ENCODE data around the gene POLR2L. TPM values are rescaled to one million over a fixed set of nuclear protein-coding genes. Genes with fewer than 3 reads are reported as not detected.

Gene POLR2L
- total RNA-seq, 1 experiment from 2014 or later, result 211 TPM

- Histone ChIP-seq H3K79me2 (ENCODE audit: insufficient read depth, low read length) (no peaks in the 10 kb centered on the region), H3K9me2 (ENCODE audit: insufficient read depth) (no peaks in the 10 kb centered on the region), H3K9ac (ENCODE audit: low read length) (no peak overlapping the region), H3K4me3 (replicated peaks in 1 of 2; ENCODE audit: low read depth in 1 of 2, low read length in 2 of 2) (no peak overlapping the region), H3K9me3 (ENCODE audit: control insufficient read depth in 1 of 2, insufficient read depth in 1 of 2, low read depth in 1 of 2, low read length in 2 of 2) (no peaks in the 10 kb centered on the region), H4K20me1 (ENCODE audit: insufficient read depth) (no peaks in the 10 kb centered on the region), H3K36me3 (ENCODE audit: control insufficient read depth in 1 of 2, insufficient read depth in 2 of 2, low read length in 2 of 2) (no peaks in the 10 kb centered on the region; a peak in 2 of 4 replicates), H3K27me3 (ENCODE audit: insufficient read depth, low read length) (no peaks in the 10 kb centered on the region), H3K27ac (ENCODE audit: low read depth, low read length) (no peak overlapping the region), H2AFZ (ENCODE audit: low read depth, low read length, poor library complexity, severe bottlenecking) (no peak overlapping the region), H3K4me1 (ENCODE audit: control insufficient read depth in 1 of 2, insufficient read depth in 2 of 2, low read length in 2 of 2) (peaks cover 3 to 5% of the 10 kb centered on the region in 2 experiments; a peak in 3 of 4 replicates), H3K4me2 (ENCODE audit: low read length) (no peak overlapping the region)
- ATAC-seq (peak; percentile 14; the same call in 1 of the 2 replicates), DNase-seq (ENCODE audit: low read depth, low spot score) (no peak)
- no TSS peak for BruUV-seq (replicated peaks)
- ChIA-PET RAD21 (ENCODE audit: low non-redundant PET in 1 of 2, low total read pairs in 2 of 2, uncharacterized antibody in 2 of 2, unreplicated experiment in 2 of 2) (no interaction called here), CTCF (no interaction called here), POLR2A (no interaction called here)
- intact Hi-C loops (cut with micrococcal nuclease), result no loop called here
- TF ChIP-seq JUND (IDR thresholded peaks at IDR 0.05) (no peak), MAX (IDR thresholded peaks at IDR 0.05) (no peak), REST (IDR thresholded peaks at IDR 0.05; ENCODE audit: low read depth) (no peak), FOSL1 (IDR thresholded peaks at IDR 0.05; ENCODE audit: low read depth) (no peak), ZNF274 (IDR thresholded peaks at IDR 0.05; ENCODE audit: low read depth, low read length) (no peak)
Observed at GRCh38 chr11:889257-889656, 46.9 kb upstream of the POLR2L start.
